Muscle of back (tissue), 11 donors: ENCODE data around the gene NEK8. TPM values are rescaled to one million over a fixed set of nuclear protein-coding genes. Genes with fewer than 3 reads are reported as not detected.

Experiments used
- DNase-seq, 3 donors: peaks; one replicate each; pipeline versions ENCODE4 v3.0.0 to v3.0.0-alpha.2; 2013
- polyA plus RNA-seq, 10 donors: library from polyadenylated mRNA; unstranded; fragments of 120-200 nt; gene quantifications; one replicate each; pipeline ENCODE4 v1.2.1, GENCODE V29; 2013; ENCODE audit not compliant: insufficient read length in 10 of 10

The NEK8 gene
- polyA plus RNA-seq, 10 donors = 1.3 to 4.2 (median 2.7) TPM

- peak; percentile 43 to 81 (median 69) for DNase-seq
Observed at GRCh38 chr17:28744104-28744971, 15.8 kb downstream of the NEK8 start.

- DNase-seq = peak in 2 of 3 donors; percentile 49 to 84
Observed at GRCh38 chr17:28744972-28745785, 16.6 kb downstream of the NEK8 start.

GRCh38 chr17:28745786-28746411 lies 17.3 kb downstream of the NEK8 start:
- peak in 1 of 3 donors; percentile 31 for DNase-seq

- DNase-seq = peak in 2 of 3 donors; percentile 59 to 77
Observed at GRCh38 chr17:28746611-28747050, 18.0 kb downstream of the NEK8 start.

- no peak for DNase-seq
Observed at GRCh38 chr17:28747051-28747691, 18.6 kb downstream of the NEK8 start.

- DNase-seq = no peak
Observed at GRCh38 chr17:28747801-28748750, 19.5 kb downstream of the NEK8 start.

- no peak for DNase-seq
Observed at GRCh38 chr17:28748852-28749515, 20.4 kb downstream of the NEK8 start.

- no peak for DNase-seq
Observed at GRCh38 chr17:28749516-28750177, 21.1 kb downstream of the NEK8 start.

GRCh38 chr17:28750178-28751047 lies 21.8 kb downstream of the NEK8 start:
- peak; percentile 88 to 94 (median 91) for DNase-seq

- no peak for DNase-seq
Observed at GRCh38 chr17:28751600-28752366, 23.2 kb downstream of the NEK8 start.

- DNase-seq = no peak
Observed at GRCh38 chr17:28755486-28755885, 26.9 kb downstream of the NEK8 start.

- DNase-seq = no peak
Observed at GRCh38 chr17:28756049-28756804, 27.6 kb downstream of the NEK8 start.

- no peak for DNase-seq
Observed at GRCh38 chr17:28758411-28759121, 30.0 kb downstream of the NEK8 start.

GRCh38 chr17:28759256-28759865 lies 30.8 kb downstream of the NEK8 start:
- no peak for DNase-seq
